RCC 7860 (cell line): ENCODE data around the gene PRKCA.

Experiments used
- DNase-seq: peaks from one replicate; pipeline ENCODE4 v3.0.0-alpha.2; 2015; ENCODE audit warnings: low spot score
- FAIRE-seq: peaks from 2 replicates; lab custom pipeline; 2012; peaks lifted over from hg19 to GRCh38; lab: Jason Lieb, UNC

The PRKCA gene

GRCh38 chr17:66747578-66748275 is 445.3 kb downstream of the PRKCA start:
- no peak for FAIRE-seq
- DNase-seq = no peak

- no peak for DNase-seq
- no peak for FAIRE-seq
Measured at GRCh38 chr17:66748578-66748977, 446.2 kb downstream of the PRKCA start.

GRCh38 chr17:66749217-66749832 is 446.9 kb downstream of the PRKCA start:
- no peak for DNase-seq
- FAIRE-seq = no peak

GRCh38 chr17:66750116-66750515 is 447.7 kb downstream of the PRKCA start:
- no peak for FAIRE-seq

GRCh38 chr17:66750781-66751543 is 448.5 kb downstream of the PRKCA start:
- DNase-seq = no peak
- no peak for FAIRE-seq

More at GRCh38 chr17:66750116-66750515, 447.7 kb downstream of the PRKCA start:
- DNase-seq = no peak

- DNase-seq = no peak
- FAIRE-seq = no peak
Measured at GRCh38 chr17:66751771-66752170, 449.4 kb downstream of the PRKCA start.

GRCh38 chr17:66752411-66752810 is 450.0 kb downstream of the PRKCA start:
- DNase-seq (no peak), FAIRE-seq (no peak)

GRCh38 chr17:66753126-66753920 is 450.9 kb downstream of the PRKCA start:
- FAIRE-seq = no peak
- no peak for DNase-seq

GRCh38 chr17:66755101-66755943 is 452.9 kb downstream of the PRKCA start:
- FAIRE-seq (no peak), DNase-seq (no peak)

- FAIRE-seq = no peak
- DNase-seq = no peak
Measured at GRCh38 chr17:66755944-66756290, 453.5 kb downstream of the PRKCA start.

- FAIRE-seq = no peak
- DNase-seq = no peak
Measured at GRCh38 chr17:66760324-66760723, 457.9 kb downstream of the PRKCA start.

- no peak for FAIRE-seq
- DNase-seq = no peak
Measured at GRCh38 chr17:66762276-66762675, 459.9 kb downstream of the PRKCA start.

GRCh38 chr17:66763056-66763455 is 460.6 kb downstream of the PRKCA start:
- no peak for FAIRE-seq

GRCh38 chr17:66764506-66764905 is 462.1 kb downstream of the PRKCA start:
- FAIRE-seq = no peak
- no peak for DNase-seq

More at GRCh38 chr17:66763056-66763455, 460.6 kb downstream of the PRKCA start:
- DNase-seq = no peak

GRCh38 chr17:66767154-66767933 is 464.9 kb downstream of the PRKCA start:
- FAIRE-seq = no peak
- DNase-seq = no peak

GRCh38 chr17:66769911-66770310 is 467.5 kb downstream of the PRKCA start:
- FAIRE-seq = no peak

GRCh38 chr17:66772148-66772812 is 469.9 kb downstream of the PRKCA start:
- no peak for DNase-seq
- FAIRE-seq = no peak

More at GRCh38 chr17:66769911-66770310, 467.5 kb downstream of the PRKCA start:
- DNase-seq = no peak

GRCh38 chr17:66775271-66775670 is 472.9 kb downstream of the PRKCA start:
- FAIRE-seq (no peak), DNase-seq (no peak)

GRCh38 chr17:66775881-66776400 is 473.5 kb downstream of the PRKCA start:
- FAIRE-seq (no peak), DNase-seq (no peak)
